GM21619 (cell line): ENCODE measurements around the gene BHLHE23.
"Not testable (repeated sequence)": the region's sequence is repeated elsewhere in the genome, so short reads cannot be mapped to it uniquely, and the experiment has no call there.

Experiments
- ATAC-seq: cut with Tn5 transposase; IDR thresholded peaks from one replicate; pipeline ENCODE4 v1.9.1; 2021; ENCODE audit not compliant: unreplicated experiment

The BHLHE23 gene

GRCh38 chr20:63043348-63044203 is 36.8 kb upstream of the BHLHE23 start:
- no peak for ATAC-seq

GRCh38 chr20:63042448-63043071 is 35.8 kb upstream of the BHLHE23 start:
- no peak for ATAC-seq

GRCh38 chr20:63041776-63042175 is 35.0 kb upstream of the BHLHE23 start:
- no peak for ATAC-seq

- no peak for ATAC-seq
Observed at GRCh38 chr20:63037669-63038268, 31.0 kb upstream of the BHLHE23 start.

- no peak for ATAC-seq
Observed at GRCh38 chr20:63036291-63036690, 29.5 kb upstream of the BHLHE23 start.

- no peak for ATAC-seq
Observed at GRCh38 chr20:63035603-63036185, 28.9 kb upstream of the BHLHE23 start.

- ATAC-seq, result not testable (repeated sequence)
Observed at GRCh38 chr20:63034710-63035602, 28.2 kb upstream of the BHLHE23 start.

GRCh38 chr20:63033794-63034709 is 27.3 kb upstream of the BHLHE23 start:
- ATAC-seq, result no peak

GRCh38 chr20:63032861-63033793 is 26.4 kb upstream of the BHLHE23 start:
- peak; percentile 57 for ATAC-seq

GRCh38 chr20:63032026-63032800 is 25.4 kb upstream of the BHLHE23 start:
- ATAC-seq, result no peak

GRCh38 chr20:63031251-63032014 is 24.7 kb upstream of the BHLHE23 start:
- no peak for ATAC-seq

GRCh38 chr20:63029358-63030121 is 22.8 kb upstream of the BHLHE23 start:
- no peak for ATAC-seq

- ATAC-seq, result no peak
Observed at GRCh38 chr20:63028461-63028921, 21.7 kb upstream of the BHLHE23 start.

- ATAC-seq, result no peak
Observed at GRCh38 chr20:63027922-63028389, 21.2 kb upstream of the BHLHE23 start.

- no peak for ATAC-seq
Observed at GRCh38 chr20:63027221-63027921, 20.6 kb upstream of the BHLHE23 start.
